GM23338 (cell line): ENCODE data around the gene GIMAP5.

ENCODE experiments used
- CREB1 ChIP-seq: fragments of 250-450 bp; sonication (Bioruptor Pico); IDR thresholded peaks from 2 replicates; pipeline ENCODE4 v1.5.0; 2020; ENCODE audit warnings: low read depth, mild to moderate bottlenecking, moderate library complexity
- CTCF ChIP-seq, 2 experiments: fragments of 200-600 bp in 1 of 2; sonication (generic) in 1 of 2; conservative IDR thresholded peaks; 2 replicates each; pipeline versions ENCODE4 v1.5.1 to v1.6.1; 2016 to 2017; ENCODE audit warnings: antibody characterized with exemption in 2 of 2, low read depth in 2 of 2, mild to moderate bottlenecking in 2 of 2, moderate library complexity in 1 of 2
- EZH2 ChIP-seq: fragments of 200-600 bp; sonication (generic); IDR thresholded peaks from one replicate; pipeline ENCODE4 v1.8.0; 2017; ENCODE audit warnings: antibody characterized with exemption, mild to moderate bottlenecking, low read depth; ENCODE audit not compliant: unreplicated experiment
- EZH2phosphoT487 ChIP-seq: fragments of 200-600 bp; sonication (generic); IDR thresholded peaks from one replicate; pipeline ENCODE4 v1.8.1; 2018; ENCODE audit warnings: antibody characterized with exemption; ENCODE audit not compliant: unreplicated experiment
- POLR2AphosphoS5 ChIP-seq: IDR thresholded peaks from 2 replicates; pipeline ENCODE4 v1.6.1; 2016; ENCODE audit warnings: antibody characterized with exemption, low read depth
- TF ChIP-seq, protein P1 (sequence below): IDR thresholded peaks from one replicate; pipeline ENCODE4 v1.6.1; 2018; ENCODE audit warnings: antibody characterized with exemption; ENCODE audit not compliant: unreplicated experiment

- TF ChIP-seq EZH2 = no peak
- no peak for TF ChIP-seq CTCF (conservative IDR thresholded peaks at IDR 0.05; ENCODE audit: low read depth in 2 of 2)
- no peak for TF ChIP-seq CREB1 (CRISPR knock-in tag)
- TF ChIP-seq POLR2AphosphoS5 = no peak
- TF ChIP-seq EZH2phosphoT487 = no peak
- TF ChIP-seq, protein P1, sequence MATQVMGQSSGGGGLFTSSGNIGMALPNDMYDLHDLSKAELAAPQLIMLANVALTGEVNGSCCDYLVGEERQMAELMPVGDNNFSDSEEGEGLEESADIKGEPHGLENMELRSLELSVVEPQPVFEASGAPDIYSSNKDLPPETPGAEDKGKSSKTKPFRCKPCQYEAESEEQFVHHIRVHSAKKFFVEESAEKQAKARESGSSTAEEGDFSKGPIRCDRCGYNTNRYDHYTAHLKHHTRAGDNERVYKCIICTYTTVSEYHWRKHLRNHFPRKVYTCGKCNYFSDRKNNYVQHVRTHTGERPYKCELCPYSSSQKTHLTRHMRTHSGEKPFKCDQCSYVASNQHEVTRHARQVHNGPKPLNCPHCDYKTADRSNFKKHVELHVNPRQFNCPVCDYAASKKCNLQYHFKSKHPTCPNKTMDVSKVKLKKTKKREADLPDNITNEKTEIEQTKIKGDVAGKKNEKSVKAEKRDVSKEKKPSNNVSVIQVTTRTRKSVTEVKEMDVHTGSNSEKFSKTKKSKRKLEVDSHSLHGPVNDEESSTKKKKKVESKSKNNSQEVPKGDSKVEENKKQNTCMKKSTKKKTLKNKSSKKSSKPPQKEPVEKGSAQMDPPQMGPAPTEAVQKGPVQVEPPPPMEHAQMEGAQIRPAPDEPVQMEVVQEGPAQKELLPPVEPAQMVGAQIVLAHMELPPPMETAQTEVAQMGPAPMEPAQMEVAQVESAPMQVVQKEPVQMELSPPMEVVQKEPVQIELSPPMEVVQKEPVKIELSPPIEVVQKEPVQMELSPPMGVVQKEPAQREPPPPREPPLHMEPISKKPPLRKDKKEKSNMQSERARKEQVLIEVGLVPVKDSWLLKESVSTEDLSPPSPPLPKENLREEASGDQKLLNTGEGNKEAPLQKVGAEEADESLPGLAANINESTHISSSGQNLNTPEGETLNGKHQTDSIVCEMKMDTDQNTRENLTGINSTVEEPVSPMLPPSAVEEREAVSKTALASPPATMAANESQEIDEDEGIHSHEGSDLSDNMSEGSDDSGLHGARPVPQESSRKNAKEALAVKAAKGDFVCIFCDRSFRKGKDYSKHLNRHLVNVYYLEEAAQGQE = no peak
These were observed 17.7 kb downstream of the GIMAP5 start for GRCh38 chr7:150754951-150755350.
